Liver (tissue), 9 donors: ENCODE measurements around the gene CERS4. TPM values are rescaled to one million over a fixed set of nuclear protein-coding genes. Genes with fewer than 3 reads are reported as not detected.

Source experiments
- DNase-seq: peaks from one replicate; pipeline ENCODE4 v3.0.0-alpha.2; 2017; ENCODE audit warnings: low spot score
- H3K27ac ChIP-seq, 2 donors: one replicate each; pipeline ENCODE4 v1.7.0; 2013; ENCODE audit warnings: inconsistent platforms in 2 of 2, low read length in 2 of 2, control low read depth in 1 of 2, low read depth in 1 of 2, mild to moderate bottlenecking in 1 of 2
- H3K27me3 ChIP-seq, 4 donors: one replicate each; pipeline versions ENCODE4 v1.6.1 to v1.7.0; 2013; ENCODE audit warnings: low read length in 3 of 4, inconsistent platforms in 1 of 4, mild to moderate bottlenecking in 1 of 4, moderate library complexity in 1 of 4; ENCODE audit not compliant: control insufficient read depth in 4 of 4, insufficient read depth in 4 of 4
- H3K36me3 ChIP-seq, 4 donors: one replicate each; pipeline versions ENCODE4 v1.6.1 to v1.7.0; 2013; ENCODE audit warnings: low read length in 3 of 4, mild to moderate bottlenecking in 3 of 4, low read depth in 1 of 4, moderate library complexity in 1 of 4; ENCODE audit not compliant: control insufficient read depth in 4 of 4, insufficient read depth in 3 of 4
- H3K4me1 ChIP-seq, 4 donors: one replicate each; pipeline versions ENCODE4 v1.6.1 to v1.7.0; 2013; ENCODE audit warnings: low read length in 3 of 4, mild to moderate bottlenecking in 3 of 4, moderate library complexity in 1 of 4; ENCODE audit not compliant: control insufficient read depth in 4 of 4, insufficient read depth in 4 of 4
- H3K4me3 ChIP-seq, 3 donors: one replicate each; pipeline versions ENCODE4 v1.6.1 to v1.7.0; 2013; ENCODE audit warnings: low read length in 3 of 3, control low read depth in 1 of 3, low read depth in 1 of 3, mild to moderate bottlenecking in 1 of 3
- H3K9ac ChIP-seq, 2 donors: one replicate each; pipeline ENCODE4 v1.7.0; 2013; ENCODE audit warnings: low read length in 2 of 2, mild to moderate bottlenecking in 2 of 2, moderate library complexity in 2 of 2, control low read depth in 1 of 2, low read depth in 1 of 2
- H3K9me3 ChIP-seq, 4 donors: one replicate each; pipeline versions ENCODE4 v1.6.1 to v1.7.0; 2013; ENCODE audit warnings: low read length in 3 of 4; ENCODE audit not compliant: control insufficient read depth in 4 of 4
- ATF3 ChIP-seq: IDR thresholded peaks from 2 replicates; pipeline ENCODE4 v1.6.1; 2016; ENCODE audit warnings: antibody characterized with exemption
- CTCF ChIP-seq: fragments of 150-350 bp; IDR thresholded peaks from 2 replicates; pipeline ENCODE4 v1.5.1; 2017; ENCODE audit warnings: improper control_type of control experiment, low read depth, low read length; ENCODE audit not compliant: missing input control
- EGR1 ChIP-seq, 2 donors: IDR thresholded peaks; 2 replicates each; pipeline ENCODE4 v1.6.1; 2016 to 2018; ENCODE audit warnings: antibody characterized with exemption in 2 of 2, low read depth in 2 of 2
- FOXA1 ChIP-seq: IDR thresholded peaks from 2 replicates; pipeline ENCODE4 v1.6.1; 2016; ENCODE audit warnings: antibody characterized with exemption
- FOXA2 ChIP-seq: IDR thresholded peaks from 2 replicates; pipeline ENCODE4 v1.6.1; 2016; ENCODE audit warnings: antibody characterized with exemption
- GABPA ChIP-seq, 2 donors: IDR thresholded peaks in 1 of 2; conservative IDR thresholded peaks in 1 of 2; 2 replicates each; pipeline ENCODE4 v1.6.1; 2016; ENCODE audit warnings: antibody characterized with exemption in 2 of 2, mild to moderate bottlenecking in 1 of 2, moderate library complexity in 1 of 2
- HNF4A ChIP-seq, 2 donors: conservative IDR thresholded peaks; 2 replicates each; pipeline ENCODE4 v1.6.1; 2016; ENCODE audit warnings: antibody characterized with exemption in 2 of 2, mild to moderate bottlenecking in 2 of 2
- HNF4G ChIP-seq: IDR thresholded peaks from 2 replicates; pipeline ENCODE4 v1.6.1; 2016; ENCODE audit warnings: antibody characterized with exemption
- JUND ChIP-seq, 2 donors: IDR thresholded peaks; 2 replicates each; pipeline ENCODE4 v1.6.1; 2016; ENCODE audit warnings: antibody characterized with exemption in 2 of 2
- MAX ChIP-seq: IDR thresholded peaks from 2 replicates; pipeline ENCODE4 v1.6.1; 2016; ENCODE audit warnings: antibody characterized with exemption
- NR2F2 ChIP-seq: IDR thresholded peaks from 2 replicates; pipeline ENCODE4 v1.6.1; 2016; ENCODE audit warnings: antibody characterized with exemption
- RAD21 ChIP-seq, 2 donors: IDR thresholded peaks; 2 replicates each; pipeline ENCODE4 v1.6.1; 2016; ENCODE audit warnings: antibody characterized with exemption in 2 of 2, mild to moderate bottlenecking in 2 of 2
- REST ChIP-seq: IDR thresholded peaks from 2 replicates; pipeline ENCODE4 v1.6.1; 2016; ENCODE audit warnings: antibody characterized with exemption, mild to moderate bottlenecking
- SP1 ChIP-seq: IDR thresholded peaks from 2 replicates; pipeline ENCODE4 v1.6.1; 2018; ENCODE audit warnings: antibody characterized with exemption, mild to moderate bottlenecking
- TAF1 ChIP-seq: conservative IDR thresholded peaks from 2 replicates; pipeline ENCODE4 v1.6.1; 2016; ENCODE audit warnings: antibody characterized with exemption, mild to moderate bottlenecking
- YY1 ChIP-seq: IDR thresholded peaks from 2 replicates; pipeline ENCODE4 v1.6.1; 2016; ENCODE audit warnings: antibody characterized with exemption, mild to moderate bottlenecking
- ZBTB33 ChIP-seq: IDR thresholded peaks from 2 replicates; pipeline ENCODE4 v1.6.1; 2016; ENCODE audit warnings: antibody characterized with exemption
- WGBS: extraction: QIAGEN DNeasy Blood & Tissue Kit; methylation state at CpG from one replicate; pipeline ENCODE4 v1.1.7; 2013; 5-methylcytosine and 5-hydroxymethylcytosine counted together
- polyA plus RNA-seq, 2 donors: library from polyadenylated mRNA; stranded (reverse) in 1 of 2; unstranded in 1 of 2; fragments of 200-250 nt in 1 of 2; fragments of >200 nt in 1 of 2; fragmentation: Nextera tagmentation in 1 of 2; extraction: Ambion mirVana in 1 of 2; gene quantifications; one replicate each; pipeline versions ENCODE4 v1.2.1 to v1.2.3, GENCODE V29; 2013 to 2015
- total RNA-seq, 2 donors: library from RNA; depleted of rRNA; stranded (reverse); fragments of >200 nt; gene quantifications; one replicate each; pipeline ENCODE4 v1.2.3, GENCODE V29; 2014
- donor health status: healthy.
- donor health status: healthy.
- donor health status: healthy.
- donor health status: healthy.
- donor health status: healthy.

The CERS4 gene
- total and polyA plus RNA-seq, 4 donors, result 42.7 to 65.1 (median 56.4) TPM

DNA sequence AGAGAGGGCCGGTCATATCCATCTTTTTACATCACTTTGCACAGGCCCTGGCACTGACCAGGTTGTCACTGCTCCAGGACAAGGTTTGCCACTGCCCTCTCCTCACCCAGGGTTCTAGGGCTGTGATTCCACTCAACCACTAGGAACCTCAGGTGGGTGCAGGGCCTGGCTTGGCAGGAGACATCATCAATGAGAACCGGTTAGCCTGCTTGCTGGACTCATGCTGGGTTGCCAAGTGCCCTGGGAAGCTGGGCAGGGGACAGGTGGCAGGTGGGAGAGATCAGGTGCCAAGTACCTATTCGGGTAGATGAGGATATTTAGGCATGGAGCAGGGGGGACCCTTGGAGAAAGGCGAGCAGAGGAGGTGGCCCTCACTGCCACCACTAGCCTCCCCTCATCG, 4.2 kb upstream of the CERS4 start:
- Histone ChIP-seq H3K36me3 (no peaks in the 10 kb centered on the region), H3K4me1 (peaks cover 2 to 11% (median 10%) of the 10 kb centered on the region in 4 donors), H3K9ac (no peak overlapping the region), H3K27ac (no peak overlapping the region), H3K9me3 (no peaks in the 10 kb centered on the region), H3K4me3 (no peak overlapping the region), H3K27me3 (no peaks in the 10 kb centered on the region)
- TF ChIP-seq CTCF (no peak), FOXA1 (no peak), ZBTB33 (no peak), SP1 (no peak), ATF3 (no peak), MAX (no peak), JUND (IDR thresholded peaks at IDR 0.05) (no peak), FOXA2 (no peak), NR2F2 (no peak), RAD21 (IDR thresholded peaks at IDR 0.05) (no peak), REST (no peak), HNF4G (no peak), EGR1 (IDR thresholded peaks at IDR 0.05; ENCODE audit: low read depth in 2 of 2) (no peak), GABPA (IDR thresholded peaks at IDR 0.05 in 1 of 2, conservative IDR thresholded peaks at IDR 0.05 in 1 of 2) (no peak), HNF4A (conservative IDR thresholded peaks at IDR 0.05) (no peak), TAF1 (no peak), YY1 (no peak)
- 91% methylated on average over 5 of the region's 5 CpGs for WGBS
- no peak for DNase-seq
